Left renal pelvis (tissue), 4 donors: ENCODE data around the gene WWOX. TPM values are rescaled to one million over a fixed set of nuclear protein-coding genes. Genes with fewer than 3 reads are reported as not detected.
A peak's percentile ranks its signal among the peaks of the same experiment; 100 is the strongest.

ENCODE experiments used
- DNase-seq, 4 donors: peaks; one replicate each; pipeline ENCODE4 v3.0.0-alpha.2; 2013; ENCODE audit warnings: low read depth in 4 of 4, low spot score in 3 of 4
- polyA plus RNA-seq, 4 donors: library from polyadenylated mRNA; unstranded; fragments of 120-200 nt; gene quantifications; one replicate each; pipeline ENCODE4 v1.2.1, GENCODE V29; 2013; ENCODE audit not compliant: insufficient read length in 4 of 4

The WWOX gene
- polyA plus RNA-seq, 4 donors, result 19.6 to 43.2 (median 39.7) TPM

GRCh38 chr16:78538919-78539318 is 439.5 kb downstream of the WWOX start:
- DNase-seq, result no peak

GRCh38 chr16:78542419-78542818 is 443.0 kb downstream of the WWOX start:
- DNase-seq, result no peak

DNA sequence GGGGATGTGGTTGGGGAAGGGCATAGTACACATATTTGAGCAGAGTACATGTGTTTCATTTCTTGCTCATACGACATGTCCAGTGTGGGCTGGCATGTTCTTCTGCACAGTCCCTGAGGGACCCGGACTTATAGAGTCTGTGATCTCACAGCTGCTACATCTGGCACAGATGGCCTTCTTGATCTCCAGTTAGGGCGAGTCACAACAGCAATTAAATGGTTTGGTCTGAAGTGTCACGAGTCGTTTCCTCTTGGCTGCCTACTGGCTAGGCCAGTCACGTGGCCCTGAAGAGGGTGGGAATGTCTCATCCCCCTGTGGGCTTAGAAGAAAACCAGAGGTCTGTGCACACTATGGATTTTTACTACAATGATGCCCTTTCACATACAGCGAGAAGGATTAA is 443.6 kb downstream of the WWOX start:
- no peak for DNase-seq

DNA sequence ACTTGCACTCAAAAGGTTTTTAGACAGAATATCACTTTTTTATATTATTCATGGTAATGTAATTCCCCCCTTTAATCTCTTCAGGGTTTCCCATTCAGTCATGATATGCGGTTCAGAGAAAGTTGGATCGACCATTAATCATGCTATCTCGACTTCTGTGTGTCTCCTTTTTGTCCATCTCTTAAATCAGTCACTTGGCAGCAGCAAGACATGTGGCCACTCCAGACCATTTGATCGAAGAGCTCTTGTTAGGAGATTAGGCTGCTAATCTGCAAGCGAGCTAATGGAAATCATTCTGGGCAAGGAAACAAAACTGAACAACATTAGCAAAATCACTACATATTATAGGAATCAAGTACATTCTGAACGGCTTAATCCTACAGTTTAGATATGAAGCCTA is 449.9 kb downstream of the WWOX start:
- no peak for DNase-seq

GRCh38 chr16:78551487-78552085 is 452.1 kb downstream of the WWOX start:
- DNase-seq, result no peak

DNA sequence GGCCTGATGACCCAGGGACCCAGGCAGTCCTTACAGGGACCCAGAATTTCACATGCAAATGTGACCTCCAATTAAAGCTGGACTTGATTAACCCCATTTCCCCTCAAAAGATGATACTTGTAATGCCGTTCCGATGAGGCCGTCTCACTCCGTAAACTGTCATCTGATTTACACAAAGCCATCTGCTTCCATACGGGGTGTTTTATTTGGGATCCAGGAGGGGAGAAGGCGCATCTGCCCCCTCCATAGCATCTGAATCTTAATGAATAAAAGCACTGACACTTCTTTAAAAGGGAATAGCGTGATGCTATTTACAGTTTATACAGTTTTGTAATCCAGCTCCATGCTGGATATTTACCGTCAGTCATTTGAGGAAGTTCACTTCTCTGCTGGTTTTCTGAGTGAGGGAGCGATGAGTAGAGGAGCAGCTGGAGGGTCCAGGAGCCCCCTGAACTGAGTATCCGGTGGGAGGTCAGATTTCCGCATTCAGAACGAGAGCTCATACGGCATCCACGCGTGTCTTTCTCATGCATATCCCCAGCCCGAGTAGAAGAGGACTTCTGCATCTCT is 452.7 kb downstream of the WWOX start:
- DNase-seq, result no peak

- DNase-seq, result no peak
These were observed 453.3 kb downstream of the WWOX start for GRCh38 chr16:78552716-78553115.

GRCh38 chr16:78553268-78554039 is 454.0 kb downstream of the WWOX start:
- peak in 2 of 4 donors; percentile 8 to 12 for DNase-seq

GRCh38 chr16:78556421-78556820 is 457.0 kb downstream of the WWOX start:
- DNase-seq, result no peak

- DNase-seq, result no peak
These were observed 461.5 kb downstream of the WWOX start for GRCh38 chr16:78560997-78561396.

GRCh38 chr16:78562111-78562510 is 462.7 kb downstream of the WWOX start:
- no peak for DNase-seq

GRCh38 chr16:78562650-78563049 is 463.2 kb downstream of the WWOX start:
- no peak for DNase-seq

DNA sequence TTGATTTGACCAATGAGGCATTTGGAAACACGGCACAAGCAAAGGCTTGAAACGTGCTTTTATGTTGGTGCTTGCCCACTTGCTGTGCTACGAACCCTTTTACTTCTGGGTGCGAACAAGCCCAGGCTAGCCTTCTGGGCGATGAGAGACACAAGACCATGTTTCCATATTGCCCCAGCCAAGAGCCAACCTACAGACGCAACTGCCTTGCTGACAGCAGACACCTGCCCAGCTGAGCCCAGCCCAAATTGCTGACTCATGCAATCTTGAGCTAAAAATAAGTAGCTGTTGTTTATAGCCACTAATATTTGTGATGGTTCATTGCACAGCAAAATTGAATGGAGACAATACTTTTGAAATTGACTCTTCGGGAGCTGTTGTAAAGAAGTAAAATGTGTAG is 464.5 kb downstream of the WWOX start:
- no peak for DNase-seq

DNA sequence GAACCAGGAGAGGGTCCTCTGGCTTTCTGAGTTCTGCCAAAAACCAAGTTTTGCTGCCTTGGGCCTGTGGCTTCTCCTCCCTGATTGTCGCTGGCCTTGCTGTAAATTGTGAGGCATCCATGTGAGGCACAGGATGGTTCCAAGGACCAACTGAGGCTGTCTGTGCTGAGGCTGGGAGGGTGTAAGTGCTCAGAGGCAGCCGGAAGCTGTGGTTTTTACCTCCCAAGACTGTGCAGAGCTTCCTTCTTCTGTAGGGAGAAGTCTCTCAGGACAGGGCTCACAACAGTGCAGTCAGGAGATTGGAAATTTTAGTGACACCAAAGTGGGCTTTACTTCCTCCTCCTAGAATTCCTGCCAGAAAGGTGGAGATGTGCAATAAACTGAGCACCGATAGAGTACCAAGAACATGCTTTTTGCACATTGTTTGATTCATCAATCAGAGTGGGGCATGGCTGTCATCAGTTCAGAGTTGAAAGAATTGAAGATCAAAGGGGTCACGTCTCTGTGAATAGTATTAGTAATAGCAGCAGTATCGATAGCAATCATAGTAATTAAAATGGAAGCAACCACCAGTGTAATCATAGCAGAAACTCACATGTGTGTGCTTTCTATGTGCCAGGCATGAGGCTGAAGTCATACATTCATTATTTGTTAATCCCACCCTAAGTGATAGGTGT is 467.1 kb downstream of the WWOX start:
- DNase-seq, result no peak

DNA sequence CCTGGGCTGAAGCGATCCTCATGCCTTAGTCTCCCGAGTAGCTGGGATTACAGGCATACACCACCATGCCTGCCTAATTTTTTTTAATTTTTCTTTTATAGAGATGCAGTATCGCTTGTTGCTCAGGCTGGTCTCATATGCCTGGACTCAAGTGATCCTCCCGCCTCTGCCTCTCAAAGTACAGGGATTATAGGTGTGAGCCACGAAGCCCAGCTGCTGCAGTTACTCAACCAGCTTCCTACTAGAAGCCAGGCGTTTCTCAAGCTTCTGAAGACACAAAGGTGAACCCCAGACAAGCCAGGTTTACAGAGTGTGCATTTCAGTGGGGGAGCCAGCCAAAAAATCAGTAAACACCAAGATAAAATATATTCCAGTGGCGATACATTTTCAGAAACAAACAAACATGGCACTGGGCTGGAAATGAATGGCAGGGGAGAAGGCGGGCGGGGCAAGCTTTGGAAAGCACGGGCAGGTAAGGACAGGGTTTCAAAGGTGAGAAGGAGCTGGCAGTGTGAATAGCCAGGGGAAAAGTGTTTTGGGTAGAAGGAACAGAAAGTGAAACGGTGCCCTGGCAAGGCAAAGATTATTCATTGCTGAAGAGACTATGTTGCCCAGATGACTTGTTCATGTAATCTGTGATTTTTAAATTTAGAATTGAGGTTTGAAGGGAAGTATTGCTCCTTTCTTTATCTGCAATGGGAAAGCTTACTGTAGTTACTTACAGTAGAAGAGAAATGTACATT is 471.1 kb downstream of the WWOX start:
- DNase-seq, result no peak

DNA sequence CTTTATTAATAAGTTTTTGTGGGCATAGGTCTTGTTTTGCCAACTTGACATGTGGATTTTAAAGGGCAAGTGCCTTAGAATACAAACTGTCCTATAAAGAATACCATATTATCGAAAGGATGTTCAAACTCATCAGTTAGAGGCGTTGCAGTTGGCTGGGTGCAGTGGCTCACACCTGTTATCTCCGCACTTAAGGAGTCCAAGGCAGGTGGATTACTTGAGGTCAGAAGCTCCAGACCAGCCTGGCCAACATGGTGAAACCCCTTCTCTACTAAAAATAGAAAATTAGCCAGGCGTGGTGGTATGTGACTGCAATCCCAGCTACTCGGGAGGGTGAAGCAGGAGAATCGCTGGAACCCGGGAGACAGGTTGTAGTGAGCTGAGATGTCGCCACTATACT is 472.0 kb downstream of the WWOX start:
- no peak for DNase-seq

DNA sequence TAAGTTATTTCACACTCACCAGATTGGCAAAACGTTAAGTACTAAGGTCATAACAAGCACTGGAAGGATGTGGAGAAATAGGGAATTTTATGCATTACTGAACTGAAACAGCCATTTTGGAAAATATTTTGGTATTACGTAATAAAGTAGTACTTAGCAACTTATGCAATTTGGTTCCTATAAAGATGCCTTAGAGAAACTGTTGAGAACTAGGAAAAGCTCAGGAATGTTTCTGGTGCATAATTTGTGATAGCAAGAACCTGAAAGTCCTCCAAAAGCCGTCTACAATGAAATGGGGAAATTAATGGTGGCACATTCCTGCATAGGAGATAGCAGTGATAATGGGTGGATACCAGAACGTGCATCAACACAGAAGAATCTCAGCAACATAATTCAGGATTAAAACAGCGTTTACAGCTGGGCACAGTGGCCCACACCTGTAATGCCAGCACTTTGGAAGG is 472.5 kb downstream of the WWOX start:
- no peak for DNase-seq

GRCh38 chr16:78574571-78574970 is 475.1 kb downstream of the WWOX start:
- no peak for DNase-seq

DNA sequence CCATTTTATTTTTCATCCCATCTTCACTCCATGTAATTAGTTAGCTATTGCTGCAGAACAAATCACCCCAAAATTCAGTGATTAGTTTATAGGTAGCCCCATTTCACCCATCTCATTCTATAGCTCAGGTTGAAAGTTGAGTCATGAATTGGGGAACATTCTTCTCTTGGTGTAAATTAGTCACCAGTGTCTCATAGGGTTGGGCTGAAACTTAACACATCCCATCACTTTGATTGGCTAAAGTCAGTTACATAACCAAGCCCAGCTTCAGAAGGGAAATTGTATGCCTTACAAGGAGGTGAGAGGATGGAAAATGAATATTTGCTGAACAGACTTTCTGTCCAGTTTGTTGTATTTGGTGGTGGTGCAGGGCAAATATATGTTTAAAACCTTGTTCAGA is 477.5 kb downstream of the WWOX start:
- no peak for DNase-seq

DNA sequence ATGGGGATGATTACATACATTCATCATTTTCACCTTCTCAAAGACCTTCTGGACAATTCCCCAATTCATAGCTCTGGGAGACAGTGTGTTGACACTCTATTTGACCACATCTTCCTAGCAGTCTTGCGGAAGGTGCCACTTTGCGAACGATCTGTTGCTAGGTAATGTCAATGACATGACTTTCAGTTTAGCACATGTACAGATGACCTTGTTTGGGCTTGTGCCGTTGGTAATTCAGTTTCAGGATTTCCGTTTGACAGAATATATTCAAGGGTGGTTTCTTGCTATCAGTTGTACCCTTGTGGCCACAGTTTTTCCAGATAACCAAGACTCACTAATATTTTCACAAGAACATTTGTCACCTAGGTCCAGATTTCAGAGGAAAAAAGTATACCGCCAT is 478.2 kb downstream of the WWOX start:
- DNase-seq, result no peak

DNA sequence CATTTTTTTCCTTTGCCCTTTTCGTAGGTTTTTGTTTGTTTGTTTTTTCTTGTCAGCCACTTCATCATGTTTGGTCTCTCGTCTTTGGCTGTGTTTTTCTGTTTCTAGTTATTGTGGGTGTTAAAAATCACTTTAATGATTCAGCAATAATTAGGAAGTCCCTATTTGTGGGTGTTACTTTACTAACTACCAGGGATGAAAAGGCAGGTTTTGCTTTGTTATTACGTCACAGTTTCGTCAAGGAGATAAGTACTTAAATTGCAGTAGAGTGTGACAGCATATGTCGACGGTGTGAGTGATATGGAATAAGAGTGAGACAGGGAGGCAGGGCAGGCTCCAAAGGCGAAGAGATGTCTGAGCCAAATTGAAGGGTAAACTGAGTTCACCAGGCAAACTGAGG is 479.6 kb downstream of the WWOX start:
- DNase-seq, result no peak
